GM12872 (cell line): ENCODE results near the gene NFAT5.

Source experiments
- TF ChIP-seq, protein P1 (sequence below): IDR thresholded peaks from 3 replicates; pipeline ENCODE4 v1.5.1; 2011; ENCODE audit warnings: low read depth, mild to moderate bottlenecking, low read length, moderate library complexity; ENCODE audit not compliant: insufficient read depth

The NFAT5 gene

GRCh38 chr16:69565671-69566239 is at the start of gene NFAT5:
TSS of gene NFAT5 (plus strand) at chr16:69565966. CDS start at chr16:69566302, 336 bp downstream.
- TF ChIP-seq, protein P1, sequence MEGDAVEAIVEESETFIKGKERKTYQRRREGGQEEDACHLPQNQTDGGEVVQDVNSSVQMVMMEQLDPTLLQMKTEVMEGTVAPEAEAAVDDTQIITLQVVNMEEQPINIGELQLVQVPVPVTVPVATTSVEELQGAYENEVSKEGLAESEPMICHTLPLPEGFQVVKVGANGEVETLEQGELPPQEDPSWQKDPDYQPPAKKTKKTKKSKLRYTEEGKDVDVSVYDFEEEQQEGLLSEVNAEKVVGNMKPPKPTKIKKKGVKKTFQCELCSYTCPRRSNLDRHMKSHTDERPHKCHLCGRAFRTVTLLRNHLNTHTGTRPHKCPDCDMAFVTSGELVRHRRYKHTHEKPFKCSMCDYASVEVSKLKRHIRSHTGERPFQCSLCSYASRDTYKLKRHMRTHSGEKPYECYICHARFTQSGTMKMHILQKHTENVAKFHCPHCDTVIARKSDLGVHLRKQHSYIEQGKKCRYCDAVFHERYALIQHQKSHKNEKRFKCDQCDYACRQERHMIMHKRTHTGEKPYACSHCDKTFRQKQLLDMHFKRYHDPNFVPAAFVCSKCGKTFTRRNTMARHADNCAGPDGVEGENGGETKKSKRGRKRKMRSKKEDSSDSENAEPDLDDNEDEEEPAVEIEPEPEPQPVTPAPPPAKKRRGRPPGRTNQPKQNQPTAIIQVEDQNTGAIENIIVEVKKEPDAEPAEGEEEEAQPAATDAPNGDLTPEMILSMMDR = no peak

DNA sequence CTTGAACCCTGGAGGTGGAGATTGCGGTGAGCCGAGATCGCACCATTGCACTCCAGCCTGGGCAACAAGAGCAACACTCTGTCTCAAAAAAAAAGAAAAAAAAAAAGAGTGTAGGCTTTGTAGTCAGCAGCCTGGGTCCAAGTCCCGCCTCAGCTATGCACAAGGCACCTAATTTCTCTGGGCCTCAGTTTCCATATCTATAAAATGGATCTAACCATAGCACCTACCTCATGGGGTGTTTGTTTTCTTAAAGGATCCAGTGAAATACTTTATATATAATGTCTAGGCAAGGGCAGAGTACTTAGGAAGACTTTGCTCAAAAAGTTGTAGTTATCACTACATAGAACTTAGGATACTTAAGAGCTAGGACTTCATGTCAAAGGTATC is 45.4 kb upstream of the NFAT5 start:
- TF ChIP-seq, protein P1 = no peak

GRCh38 chr16:69520800-69521602 is 44.8 kb upstream of the NFAT5 start:
- TF ChIP-seq, protein P1 = no peak

GRCh38 chr16:69522041-69522578 is 43.7 kb upstream of the NFAT5 start:
- TF ChIP-seq, protein P1 = no peak

GRCh38 chr16:69522732-69523404 is 42.9 kb upstream of the NFAT5 start:
- TF ChIP-seq, protein P1 = no peak

DNA sequence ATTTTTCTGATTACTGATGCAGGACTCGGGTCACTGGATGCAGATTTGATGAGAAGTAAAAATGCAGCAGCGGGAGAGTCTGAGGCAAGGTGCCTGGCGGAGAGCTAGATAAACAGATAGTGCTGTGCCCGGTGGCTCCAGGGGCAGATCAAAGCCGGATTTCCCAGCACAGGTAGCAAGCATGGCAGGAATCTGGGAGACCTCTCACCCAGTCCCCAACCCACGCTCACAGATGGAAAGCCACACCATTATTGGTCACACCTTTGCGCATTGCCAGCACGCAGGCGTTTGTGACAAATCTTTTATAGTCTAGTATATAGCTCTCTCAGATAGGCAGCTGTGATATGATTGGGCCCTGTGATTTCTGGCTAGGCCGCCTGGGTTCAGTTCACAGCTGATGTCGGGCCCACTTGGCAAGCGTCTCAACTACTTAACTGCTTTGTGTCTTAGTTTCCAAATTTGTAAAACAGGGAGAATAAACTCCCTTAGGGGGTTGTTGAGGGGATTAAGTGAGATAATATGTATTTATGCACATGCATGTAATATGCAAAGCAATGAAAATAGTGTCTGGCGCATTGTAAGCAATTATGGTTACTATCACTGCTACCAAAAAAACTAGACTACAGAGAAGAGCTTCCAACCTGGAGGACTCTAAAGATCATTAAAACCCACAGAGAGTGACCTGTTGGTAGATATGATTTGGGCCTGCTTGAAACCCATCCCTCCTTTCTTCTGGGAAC is 42.0 kb upstream of the NFAT5 start:
- TF ChIP-seq, protein P1 = no peak
